ENCODE measurements around the gene LLCFC1.

The LLCFC1 gene

GRCh38 chr7:142908290-142908689, 31.0 kb upstream of the LLCFC1 start:
- Histone ChIP-seq H3K36me3 (replicated peaks; ENCODE audit: insufficient read depth, low read length) (no peaks in the 10 kb centered on the region), H3K9me3 (replicated peaks; ENCODE audit: insufficient read depth, low read length) (no peaks in the 10 kb centered on the region), H3K4me3 (ENCODE audit: low read length) (no peak overlapping the region), H4K20me1 (ENCODE audit: insufficient read depth, low read length) (no peaks in the 10 kb centered on the region), H3K79me2 (ENCODE audit: low read length) (no peaks in the 10 kb centered on the region), H2AFZ (ENCODE audit: low read length) (no peak overlapping the region), H3K27ac (ENCODE audit: low read length) (no peak overlapping the region), H3K9ac (ENCODE audit: low read length) (no peak overlapping the region), H3K9me2 (replicated peaks; ENCODE audit: insufficient read depth, low read length) (no peaks in the 10 kb centered on the region), H3K27me3 (replicated peaks; ENCODE audit: insufficient read depth, low read length) (no peaks in the 10 kb centered on the region), H3F3A (ENCODE audit: insufficient read depth, low read length) (no peaks in the 10 kb centered on the region), H3K4me2 (ENCODE audit: low read depth, low read length) (no peak overlapping the region), H3K4me1 (ENCODE audit: low read length) (0 out of 2 replicates have a peak, but pooled peaks cover 8% of the 10 kb centered on the region)
- no peak for DNase-seq
- TF ChIP-seq CTCF (IDR thresholded peaks at IDR 0.05; ENCODE audit: low read length) (no peak), EZH2 (optimal IDR thresholded peaks at IDR 0.05; ENCODE audit: low read depth, low read length) (no peak), EZH2phosphoT487 (IDR thresholded peaks at IDR 0.05; ENCODE audit: low read length) (no peak)

- H3K36me3 ChIP-seq (replicated peaks; ENCODE audit: insufficient read depth, low read length): no peaks in the 10 kb centered on the region
- H3K27me3 ChIP-seq (replicated peaks; ENCODE audit: insufficient read depth, low read length): no peaks in the 10 kb centered on the region
- H3F3A ChIP-seq (ENCODE audit: insufficient read depth, low read length): no peaks in the 10 kb centered on the region
- H2AFZ ChIP-seq (ENCODE audit: low read length): peak overlapping the region; percentile 39; the same call in 1 of the 2 replicates
- no peaks in the 10 kb centered on the region for H3K79me2 ChIP-seq (ENCODE audit: low read length)
- TF ChIP-seq EZH2phosphoT487 (IDR thresholded peaks at IDR 0.05; ENCODE audit: low read length) (no peak), CTCF (IDR thresholded peaks at IDR 0.05; ENCODE audit: low read length) (peak; percentile 82)
- DNase-seq: peak; percentile 57
- H3K4me3 ChIP-seq (ENCODE audit: low read length): no peak overlapping the region
- H3K4me1 ChIP-seq (ENCODE audit: low read length): 0 out of 2 replicates have a peak, but pooled peaks cover 8% of the 10 kb centered on the region
- H3K9ac ChIP-seq (ENCODE audit: low read length): no peak overlapping the region
- no peak overlapping the region for H3K27ac ChIP-seq (ENCODE audit: low read length)
- no peaks in the 10 kb centered on the region for H3K9me3 ChIP-seq (replicated peaks; ENCODE audit: insufficient read depth, low read length)
- no peaks in the 10 kb centered on the region for H3K9me2 ChIP-seq (replicated peaks; ENCODE audit: insufficient read depth, low read length)
- no peaks in the 10 kb centered on the region for H4K20me1 ChIP-seq (ENCODE audit: insufficient read depth, low read length)
- no peak overlapping the region for H3K4me2 ChIP-seq (ENCODE audit: low read depth, low read length)
These were observed 30.1 kb upstream of the LLCFC1 start for GRCh38 chr7:142908921-142909890.

GRCh38 chr7:142910031-142910433, 29.3 kb upstream of the LLCFC1 start:
- no peak overlapping the region for H3K4me2 ChIP-seq (ENCODE audit: low read depth, low read length)
- no peaks in the 10 kb centered on the region for H3K27me3 ChIP-seq (replicated peaks; ENCODE audit: insufficient read depth, low read length)
- TF ChIP-seq EZH2phosphoT487 (IDR thresholded peaks at IDR 0.05; ENCODE audit: low read length) (no peak), CTCF (IDR thresholded peaks at IDR 0.05; ENCODE audit: low read length) (no peak), EZH2 (optimal IDR thresholded peaks at IDR 0.05; ENCODE audit: low read depth, low read length) (no peak)
- no peak overlapping the region for H3K9ac ChIP-seq (ENCODE audit: low read length)
- H3F3A ChIP-seq (ENCODE audit: insufficient read depth, low read length): no peaks in the 10 kb centered on the region
- no peak overlapping the region for H3K27ac ChIP-seq (ENCODE audit: low read length)
- H3K9me2 ChIP-seq (replicated peaks; ENCODE audit: insufficient read depth, low read length): no peaks in the 10 kb centered on the region
- no peaks in the 10 kb centered on the region for H4K20me1 ChIP-seq (ENCODE audit: insufficient read depth, low read length)
- DNase-seq: no peak
- 0 out of 2 replicates have a peak, but pooled peaks cover 8% of the 10 kb centered on the region for H3K4me1 ChIP-seq (ENCODE audit: low read length)
- H3K36me3 ChIP-seq (replicated peaks; ENCODE audit: insufficient read depth, low read length): no peaks in the 10 kb centered on the region
- H3K4me3 ChIP-seq (ENCODE audit: low read length): no peak overlapping the region
- H2AFZ ChIP-seq (ENCODE audit: low read length): no peak overlapping the region
- H3K79me2 ChIP-seq (ENCODE audit: low read length): no peaks in the 10 kb centered on the region
- H3K9me3 ChIP-seq (replicated peaks; ENCODE audit: insufficient read depth, low read length): no peaks in the 10 kb centered on the region

All from MM.1S (cell line).